SK-N-SH (cell line): ENCODE measurements around the gene CLMN. TPM values are rescaled to one million over a fixed set of nuclear protein-coding genes. Genes with fewer than 3 reads are reported as not detected.
A peak's percentile ranks its signal among the peaks of the same experiment; 100 is the strongest.

ENCODE experiments used
- CTCF ChIA-PET: fragments of 300-600, 350-600 bp; formaldehyde crosslinking; extraction: SDS; loops from one replicate; lab custom pipeline; 2021; lab: Yijun Ruan, JAX
- POLR2A ChIA-PET: fragments of 350-600 bp; sonication (Branson Sonifier 250); formaldehyde crosslinking; extraction: SDS; loops from one replicate; lab custom pipeline; 2020; ENCODE audit warnings: antibody characterized with exemption, inconsistent platforms; lab: Yijun Ruan, JAX
- DNase-seq: peaks from one replicate; pipeline ENCODE4 v3.0.0; 2012
- H2AFZ ChIP-seq: fragments of 200-600 bp; sonication (generic); 2 replicates; pipeline ENCODE4 v1.8.1; 2016; ENCODE audit warnings: antibody characterized with exemption, mild to moderate bottlenecking, low read depth
- H3F3A ChIP-seq: fragments of 200-600 bp; sonication (generic); replicated peaks from 2 replicates; pipeline ENCODE3; 2016; ENCODE audit warnings: antibody characterized with exemption, mild to moderate bottlenecking; ENCODE audit not compliant: insufficient read depth
- H3K27ac ChIP-seq, 2 experiments: fragments of 200-500 bp in 1 of 2; fragments of 200-600 bp in 1 of 2; sonication (Bioruptor generic) in 1 of 2; sonication (generic), shearing (Covaris generic) in 1 of 2; 2 replicates each; pipeline versions ENCODE4 v1.5.1 to v1.6.1; 2014 to 2016; ENCODE audit warnings: low read depth in 2 of 2, inconsistent platforms in 1 of 2, low read length in 1 of 2, mild to moderate bottlenecking in 1 of 2, mixed read lengths in 1 of 2
- H3K27me3 ChIP-seq: fragments of 200-600 bp; sonication (generic), shearing (Covaris generic); 2 replicates; pipeline ENCODE4 v1.6.1; 2016; ENCODE audit warnings: mixed run types; ENCODE audit not compliant: insufficient read depth
- H3K36me3 ChIP-seq, 2 experiments: fragments of 200-500 bp in 1 of 2; fragments of 200-600 bp in 1 of 2; sonication (Bioruptor generic) in 1 of 2; sonication (generic) in 1 of 2; replicated peaks in 1 of 2; 2 replicates each; pipeline versions ENCODE3 to v1.5.1; 2014 to 2016; ENCODE audit warnings: low read length in 1 of 2, mild to moderate bottlenecking in 1 of 2; ENCODE audit not compliant: insufficient read depth in 2 of 2, control insufficient read depth in 1 of 2
- H3K4me1 ChIP-seq, 2 experiments: fragments of 200-500 bp in 1 of 2; fragments of 200-600 bp in 1 of 2; sonication (Bioruptor generic) in 1 of 2; sonication (generic), shearing (Covaris generic) in 1 of 2; 2 replicates each; pipeline versions ENCODE4 v1.5.1 to v1.6.1; 2014 to 2016; ENCODE audit warnings: low read depth in 1 of 2, low read length in 1 of 2, mixed run types in 1 of 2; ENCODE audit not compliant: insufficient read depth in 2 of 2, control insufficient read depth in 1 of 2
- H3K4me2 ChIP-seq: fragments of 200-600 bp; sonication (generic), shearing (Covaris generic); 2 replicates; pipeline ENCODE4 v1.6.1; 2017; ENCODE audit warnings: mixed run types
- H3K4me3 ChIP-seq, 2 experiments: fragments of 200-500 bp in 1 of 2; fragments of 200-600 bp in 1 of 2; sonication (Bioruptor generic) in 1 of 2; sonication (generic), shearing (Covaris generic) in 1 of 2; 2 replicates each; pipeline versions ENCODE4 v1.5.1 to v1.8.1; 2014 to 2016; ENCODE audit warnings: low read depth in 2 of 2, inconsistent platforms in 1 of 2, low read length in 1 of 2, mild to moderate bottlenecking in 1 of 2, mixed read lengths in 1 of 2, moderate library complexity in 1 of 2
- H3K79me2 ChIP-seq: fragments of 200-600 bp; sonication (generic); 2 replicates; pipeline ENCODE4 v1.8.1; 2017; ENCODE audit warnings: mild to moderate bottlenecking; ENCODE audit not compliant: insufficient read depth
- H3K9ac ChIP-seq: fragments of 200-600 bp; sonication (generic); 2 replicates; pipeline ENCODE4 v1.6.1; 2017; ENCODE audit warnings: mixed run types
- H3K9me2 ChIP-seq: fragments of 200-600 bp; sonication (generic); 2 replicates; pipeline ENCODE4 v1.6.1; 2017; ENCODE audit warnings: mixed run types
- H3K9me3 ChIP-seq: fragments of 200-600 bp; sonication (generic); 2 replicates; pipeline ENCODE4 v1.6.1; 2017; ENCODE audit warnings: mixed run types, mild to moderate bottlenecking, moderate library complexity
- H4K20me1 ChIP-seq: fragments of 200-600 bp; sonication (generic); 2 replicates; pipeline ENCODE4 v1.6.1; 2017; ENCODE audit warnings: mild to moderate bottlenecking, mixed run types; ENCODE audit not compliant: insufficient read depth
- CHD2 ChIP-seq: fragments of 150-350 bp; IDR thresholded peaks from 2 replicates; pipeline ENCODE4 v1.6.1; 2018; ENCODE audit warnings: low read length; ENCODE audit not compliant: partially characterized antibody
- EP300 ChIP-seq, 2 experiments: IDR thresholded peaks; 2 replicates each; pipeline versions ENCODE4 v1.4.0 to v1.6.1; 2012; ENCODE audit warnings: borderline replicate concordance in 1 of 2, low read depth in 1 of 2, low read length in 1 of 2
- EZH2phosphoT487 ChIP-seq: fragments of 200-600 bp; sonication (generic); IDR thresholded peaks from 2 replicates; pipeline ENCODE4 v1.6.1; 2017; ENCODE audit warnings: low read depth, mixed run types, mild to moderate bottlenecking, antibody characterized with exemption, moderate library complexity, borderline replicate concordance
- FOSL2 ChIP-seq: IDR thresholded peaks from 2 replicates; pipeline ENCODE4 v1.4.0; 2012; ENCODE audit warnings: low read depth, mild to moderate bottlenecking, moderate library complexity, borderline replicate concordance
- FOXJ3 ChIP-seq: sonication (generic); formaldehyde crosslinking; IDR thresholded peaks from 2 replicates; pipeline ENCODE4 v1.5.1; 2020; ENCODE audit warnings: mild to moderate bottlenecking, missing genetic modification reagents
- JUND ChIP-seq: IDR thresholded peaks from 2 replicates; pipeline ENCODE4 v1.4.0; 2012
- MEF2A ChIP-seq: IDR thresholded peaks from 2 replicates; pipeline ENCODE4 v1.4.0; 2012; ENCODE audit warnings: low read depth, borderline replicate concordance
- NFIC ChIP-seq: IDR thresholded peaks from 2 replicates; pipeline ENCODE4 v1.4.0; 2012; ENCODE audit warnings: borderline replicate concordance
- NRF1 ChIP-seq: IDR thresholded peaks from 2 replicates; pipeline ENCODE4 v1.6.1; 2012; ENCODE audit warnings: low read depth, mild to moderate bottlenecking, low read length
- PBX3 ChIP-seq: IDR thresholded peaks from 2 replicates; pipeline ENCODE4; 2012
- POLR2AphosphoS5 ChIP-seq: IDR thresholded peaks from 2 replicates; pipeline ENCODE4 v1.6.1; 2012; ENCODE audit warnings: low read depth, low read length
- RAD21 ChIP-seq: IDR thresholded peaks from 2 replicates; pipeline ENCODE4 v1.6.1; 2012; ENCODE audit warnings: mild to moderate bottlenecking, low read length
- REST ChIP-seq: IDR thresholded peaks from 2 replicates; pipeline ENCODE4 v1.6.1; 2012; ENCODE audit warnings: mild to moderate bottlenecking, low read depth, low read length, moderate library complexity
- RFX5 ChIP-seq: IDR thresholded peaks from 2 replicates; pipeline ENCODE4 v1.6.1; 2012; ENCODE audit warnings: mild to moderate bottlenecking, improper control_type of control experiment, low read length
- SIN3A ChIP-seq: IDR thresholded peaks from 2 replicates; pipeline ENCODE4 v1.6.1; 2012; ENCODE audit warnings: low read depth, mild to moderate bottlenecking, low read length, moderate library complexity, borderline replicate concordance
- TAF1 ChIP-seq: IDR thresholded peaks from 2 replicates; pipeline ENCODE4 v1.6.1; 2012; ENCODE audit warnings: low read depth, mild to moderate bottlenecking, low read length, moderate library complexity, borderline replicate concordance
- TCF12 ChIP-seq: IDR thresholded peaks from 2 replicates; pipeline ENCODE4 v1.4.0; 2012
- USF1 ChIP-seq: IDR thresholded peaks from 2 replicates; pipeline ENCODE4 v1.4.0; 2012; ENCODE audit warnings: low read depth, borderline replicate concordance
- WGBS: methylation state at CpG from one replicate; pipeline ENCODE4 v1.1.6; 2017; ENCODE audit warnings: low lambda C conversion rate; 5-methylcytosine and 5-hydroxymethylcytosine counted together
- polyA plus RNA-seq, 3 experiments: library from polyadenylated mRNA; depleted of rRNA; stranded (reverse); fragments of >200 nt; gene quantifications; 2 replicates each; pipeline ENCODE4 v1.2.3, GENCODE V29; 2012

Gene CLMN
- polyA plus RNA-seq, 1 of the 3 experiments (the other 2 are of a cell fraction) = 1.4 TPM

GRCh38 chr14:95227279-95227860 lies 92.3 kb downstream of the CLMN start:
- no peak overlapping the region for H3K9ac ChIP-seq
- peak overlapping the region; percentile 52 for H3K4me2 ChIP-seq
- no peak overlapping the region for H2AFZ ChIP-seq
- peak; percentile 47 for DNase-seq
- ChIA-PET CTCF (interaction anchor here (1.1 kb wide), 1 partner anchor 549 kb away, joined by 4 read pairs; no protein-coding TSS in a partner anchor), POLR2A (no interaction called here)
- no peaks in the 10 kb centered on the region for H3K9me3 ChIP-seq
- H3K27ac ChIP-seq = peak overlapping the region; percentile 28 to 35; a peak in 3 of 4 replicates
- H3K79me2 ChIP-seq = no peaks in the 10 kb centered on the region
- H3F3A ChIP-seq = peaks cover 5% of the 10 kb centered on the region
- 58% methylated on average over 18 of the region's 19 CpGs for WGBS
- H3K27me3 ChIP-seq = no peaks in the 10 kb centered on the region
- H3K4me1 ChIP-seq = peaks cover 10 to 15% of the 10 kb centered on the region in 2 experiments; a peak in 2 of 4 replicates
- TF ChIP-seq RAD21 (no peak), POLR2AphosphoS5 (no peak), EZH2phosphoT487 (no peak), NFIC (peak; percentile 86), MEF2A (no peak), JUND (no peak; the same call in 1 of the 2 replicates), EP300 (IDR thresholded peaks at IDR 0.05; ENCODE audit: borderline replicate concordance in 1 of 2, low read depth in 1 of 2, low read length in 1 of 2) (peak in 1 of 2 experiments; percentile 50; a peak in 1 of 4 replicates), RFX5 (no peak), NRF1 (no peak), FOXJ3 (CRISPR knock-in tag) (no peak), TAF1 (no peak), PBX3 (peak; percentile 30; the same call in 1 of the 2 replicates), TCF12 (peak; percentile 41; the same call in 1 of the 2 replicates)
- H3K9me2 ChIP-seq = no peaks in the 10 kb centered on the region
- H3K4me3 ChIP-seq = no peak overlapping the region
- no peaks in the 10 kb centered on the region for H3K36me3 ChIP-seq
- H4K20me1 ChIP-seq = no peaks in the 10 kb centered on the region

GRCh38 chr14:95226801-95227200 lies 92.9 kb downstream of the CLMN start:
- peak overlapping the region; percentile 52; the same call in 1 of the 2 replicates for H3K4me2 ChIP-seq
- H3K9me2 ChIP-seq = no peaks in the 10 kb centered on the region
- no peak overlapping the region for H2AFZ ChIP-seq
- no peaks in the 10 kb centered on the region for H3K79me2 ChIP-seq
- ChIA-PET CTCF (interaction anchor here (1.1 kb wide), 1 partner anchor 549 kb away, joined by 4 read pairs; no protein-coding TSS in a partner anchor), POLR2A (no interaction called here)
- 98% methylated on average over 7 of the region's 8 CpGs for WGBS
- no peak overlapping the region for H3K4me3 ChIP-seq
- peaks cover 10 to 21% of the 10 kb centered on the region in 2 experiments; a peak in 2 of 4 replicates for H3K4me1 ChIP-seq
- no peak overlapping the region for H3K9ac ChIP-seq
- H3F3A ChIP-seq = peaks cover 5% of the 10 kb centered on the region
- TF ChIP-seq EP300 (IDR thresholded peaks at IDR 0.05; ENCODE audit: borderline replicate concordance in 1 of 2, low read depth in 1 of 2, low read length in 1 of 2) = no peak
- no peak for TF ChIP-seq NFIC
- no peak for TF ChIP-seq CHD2
- no peak for TF ChIP-seq SIN3A
- no peak for TF ChIP-seq EZH2phosphoT487
- TF ChIP-seq FOSL2 = no peak
- TF ChIP-seq MEF2A = no peak
- TF ChIP-seq USF1 = no peak
- no peak for TF ChIP-seq REST
- TF ChIP-seq RAD21 = no peak
- DNase-seq = no peak
- H3K36me3 ChIP-seq = no peaks in the 10 kb centered on the region
- H3K27ac ChIP-seq = peak overlapping the region in 1 of 2 experiments; percentile 35; a peak in 1 of 4 replicates
- no peaks in the 10 kb centered on the region for H4K20me1 ChIP-seq
- no peaks in the 10 kb centered on the region for H3K9me3 ChIP-seq
- H3K27me3 ChIP-seq = no peaks in the 10 kb centered on the region
